NT2/D1 (cell line): ENCODE measurements around the gene FLOT1.

Experiments
- SUZ12 ChIP-seq: IDR thresholded peaks from 2 replicates; pipeline ENCODE4 v1.6.1; 2011; ENCODE audit not compliant: insufficient read length, insufficient read depth; ENCODE audit errors: extremely low read depth
- YY1 ChIP-seq: IDR thresholded peaks from 2 replicates; pipeline ENCODE4 v1.6.1; 2011; ENCODE audit not compliant: insufficient read length, insufficient read depth
- ZNF274 ChIP-seq: IDR thresholded peaks from 2 replicates; pipeline ENCODE4 v1.6.1; 2011; ENCODE audit warnings: mild to moderate bottlenecking, low read depth, low read length

DNA sequence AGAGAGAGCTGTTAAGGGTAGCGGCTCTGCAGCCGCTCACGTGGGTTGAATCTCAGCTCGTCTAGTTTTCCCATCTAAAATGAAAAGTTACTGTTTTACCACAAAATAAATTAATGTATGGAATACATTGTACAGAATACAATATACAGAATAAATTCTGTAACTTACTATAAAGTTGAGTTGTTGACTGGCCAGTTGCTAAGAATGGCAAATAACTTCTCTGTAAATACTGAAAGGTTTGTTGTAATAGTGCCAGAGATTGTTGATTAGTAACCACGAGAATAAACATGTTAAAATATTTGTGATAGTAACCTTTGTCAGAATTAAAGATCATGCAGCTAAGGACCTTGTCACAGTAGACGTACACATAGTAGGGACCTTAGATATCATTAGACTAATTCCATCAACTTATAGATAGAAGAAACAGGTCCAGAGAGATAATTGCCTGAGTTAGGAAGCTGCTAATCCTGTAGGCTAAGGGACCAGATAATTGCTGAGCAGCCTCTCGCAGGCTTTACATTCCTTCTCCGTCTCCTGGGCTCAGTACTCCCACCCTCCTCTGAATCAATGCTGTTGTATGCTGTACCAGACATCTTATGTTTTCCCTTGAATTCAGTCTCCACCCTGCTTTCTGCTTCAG is 51.2 kb downstream of the FLOT1 start:
- TF ChIP-seq YY1 (no peak), ZNF274 (no peak), SUZ12 (no peak)
